ENCODE data around the gene TTLL11.

TTLL11 gene

GRCh38 chr9:122092611-122093506 lies at the start of gene TTLL11:
TSS of gene TTLL11 (minus strand) at chr9:122093308. CDS start at chr9:122093148, 160 bp downstream.
- peak; percentile 92 to 94 for DNase-seq (ENCODE audit: low read depth in 2 of 2)

GRCh38 chr9:122141671-122142070 lies 48.6 kb upstream of the TTLL11 start:
- DNase-seq (ENCODE audit: low read depth in 2 of 2): no peak

GRCh38 chr9:122140368-122141193 lies 47.5 kb upstream of the TTLL11 start:
- no peak for DNase-seq (ENCODE audit: low read depth in 2 of 2)

- no peak for DNase-seq (ENCODE audit: low read depth in 2 of 2)
Measured at GRCh38 chr9:122138560-122139268, 45.6 kb upstream of the TTLL11 start.

GRCh38 chr9:122135529-122135859 lies 42.4 kb upstream of the TTLL11 start:
- DNase-seq (ENCODE audit: low read depth in 2 of 2): no peak

GRCh38 chr9:122134822-122135528 lies 41.9 kb upstream of the TTLL11 start:
- no peak for DNase-seq (ENCODE audit: low read depth in 2 of 2)

GRCh38 chr9:122133984-122134535 lies 41.0 kb upstream of the TTLL11 start:
- no peak for DNase-seq (ENCODE audit: low read depth in 2 of 2)

GRCh38 chr9:122133263-122133983 lies 40.3 kb upstream of the TTLL11 start:
- DNase-seq (ENCODE audit: low read depth in 2 of 2): no peak

- no peak for DNase-seq (ENCODE audit: low read depth in 2 of 2)
Measured at GRCh38 chr9:122132539-122132938, 39.4 kb upstream of the TTLL11 start.

- DNase-seq (ENCODE audit: low read depth in 2 of 2): no peak
Measured at GRCh38 chr9:122131401-122132001, 38.4 kb upstream of the TTLL11 start.

GRCh38 chr9:122130837-122131236 lies 37.7 kb upstream of the TTLL11 start:
- no peak for DNase-seq (ENCODE audit: low read depth in 2 of 2)

GRCh38 chr9:122129969-122130368 lies 36.9 kb upstream of the TTLL11 start:
- DNase-seq (ENCODE audit: low read depth in 2 of 2): no peak

- no peak for DNase-seq (ENCODE audit: low read depth in 2 of 2)
Measured at GRCh38 chr9:122128969-122129343, 35.8 kb upstream of the TTLL11 start.

GRCh38 chr9:122128007-122128968 lies 35.2 kb upstream of the TTLL11 start:
- no peak for DNase-seq (ENCODE audit: low read depth in 2 of 2)

- DNase-seq (ENCODE audit: low read depth in 2 of 2): no peak
Measured at GRCh38 chr9:122127396-122127798, 34.3 kb upstream of the TTLL11 start.

GRCh38 chr9:122126331-122127261 lies 33.5 kb upstream of the TTLL11 start:
- DNase-seq (ENCODE audit: low read depth in 2 of 2): no peak

GRCh38 chr9:122125509-122126330 lies 32.6 kb upstream of the TTLL11 start:
- DNase-seq (ENCODE audit: low read depth in 2 of 2): no peak

Measured in stimulated activated CD8-positive, alpha-beta memory T cell treated with anti-CD3 and anti-CD28 coated beads, Interleukin-2, amount 100 ng/mL, for 1 hour (primary cell).